H9 (cell line): Measurements from ENCODE around the gene SLX4IP. TPM values are rescaled to one million over a fixed set of nuclear protein-coding genes. Genes with fewer than 3 reads are reported as not detected.

ENCODE experiments used
- DNase-seq: peaks from one replicate; pipeline ENCODE4 v3.0.0-alpha.2; 2017
- H2AFZ ChIP-seq: one replicate; pipeline ENCODE4 v1.6.1; 2013; ENCODE audit warnings: mild to moderate bottlenecking, low read length, control low read depth, moderate library complexity
- H2AK5ac ChIP-seq: 2 replicates; pipeline ENCODE4 v1.6.1; 2013; ENCODE audit warnings: low read length, control low read depth, mixed read lengths; ENCODE audit not compliant: insufficient read length
- H2BK120ac ChIP-seq: one replicate; pipeline ENCODE4 v1.6.1; 2013; ENCODE audit warnings: low read depth, mild to moderate bottlenecking, low read length, control low read depth, inconsistent platforms; ENCODE audit not compliant: poor library complexity, severe bottlenecking
- H2BK12ac ChIP-seq: 2 replicates; pipeline ENCODE4 v1.6.1; 2013; ENCODE audit warnings: low read length, control low read depth, mixed read lengths, low read depth; ENCODE audit not compliant: insufficient read length
- H2BK15ac ChIP-seq: 2 replicates; pipeline ENCODE4 v1.6.1; 2013; ENCODE audit warnings: low read depth, low read length, control low read depth
- H2BK20ac ChIP-seq: one replicate; pipeline ENCODE4 v1.6.1; 2013; ENCODE audit warnings: low read depth, mild to moderate bottlenecking, low read length, control low read depth, inconsistent platforms; ENCODE audit not compliant: poor library complexity, severe bottlenecking
- H2BK5ac ChIP-seq: 2 replicates; pipeline ENCODE4 v1.6.1; 2013; ENCODE audit warnings: low read length, control low read depth, mixed read lengths; ENCODE audit not compliant: insufficient read length
- H3K14ac ChIP-seq: 2 replicates; pipeline ENCODE4 v1.6.1; 2013; ENCODE audit warnings: low read length, control low read depth; ENCODE audit not compliant: insufficient read depth
- H3K18ac ChIP-seq: 2 replicates; pipeline ENCODE4 v1.6.1; 2013; ENCODE audit warnings: low read depth, mild to moderate bottlenecking, mixed read lengths, low read length, control low read depth; ENCODE audit not compliant: insufficient read length
- H3K23ac ChIP-seq: 2 replicates; pipeline ENCODE4 v1.6.1; 2013; ENCODE audit warnings: low read length, control low read depth, mixed read lengths, low read depth; ENCODE audit not compliant: insufficient read length
- H3K23me2 ChIP-seq: 2 replicates; pipeline ENCODE4 v1.6.1; 2013; ENCODE audit warnings: low read depth, mild to moderate bottlenecking, mixed read lengths, low read length, control low read depth; ENCODE audit not compliant: insufficient read length, poor library complexity, severe bottlenecking
- H3K27ac ChIP-seq: 2 replicates; pipeline ENCODE4 v1.5.1; 2013; ENCODE audit warnings: low read length, control low read depth, mixed read lengths, low read depth; ENCODE audit not compliant: insufficient read length
- H3K27me3 ChIP-seq: 2 replicates; pipeline ENCODE4 v1.6.1; 2013; ENCODE audit warnings: low read length, control low read depth, inconsistent platforms; ENCODE audit not compliant: insufficient read depth
- H3K4ac ChIP-seq: 2 replicates; pipeline ENCODE4 v1.6.1; 2013; ENCODE audit warnings: low read depth, mild to moderate bottlenecking, control low read depth, inconsistent platforms, low read length, moderate library complexity
- H3K4me1 ChIP-seq: 2 replicates; pipeline ENCODE4 v1.6.1; 2013; ENCODE audit warnings: low read length, control low read depth, inconsistent platforms; ENCODE audit not compliant: insufficient read depth
- H3K4me2 ChIP-seq: 2 replicates; pipeline ENCODE4 v1.6.1; 2013; ENCODE audit warnings: low read length, control low read depth, mixed read lengths; ENCODE audit not compliant: insufficient read length, insufficient read depth
- H3K56ac ChIP-seq: 2 replicates; pipeline ENCODE4 v1.6.1; 2013; ENCODE audit warnings: low read depth, mild to moderate bottlenecking, mixed read lengths, low read length, control low read depth; ENCODE audit not compliant: insufficient read length
- H3K79me1 ChIP-seq: 2 replicates; pipeline ENCODE4 v1.6.1; 2013; ENCODE audit warnings: low read depth, mild to moderate bottlenecking, moderate library complexity, low read length, control low read depth, inconsistent platforms; ENCODE audit not compliant: insufficient read depth, poor library complexity, severe bottlenecking
- H3K79me2 ChIP-seq: 2 replicates; pipeline ENCODE4 v1.6.1; 2013; ENCODE audit warnings: low read length, control low read depth, inconsistent platforms; ENCODE audit not compliant: insufficient read depth
- H3K9ac ChIP-seq: 2 replicates; pipeline ENCODE4 v1.6.1; 2013; ENCODE audit warnings: low read length, control low read depth, mixed read lengths; ENCODE audit not compliant: insufficient read length; ENCODE audit errors: extremely low read depth
- H3K9me3 ChIP-seq: one replicate; pipeline ENCODE4 v1.6.1; 2013; ENCODE audit warnings: low read depth, low read length, inconsistent platforms; ENCODE audit not compliant: control insufficient read depth
- H3T11ph ChIP-seq: one replicate; pipeline ENCODE4 v1.6.1; 2013; ENCODE audit warnings: mild to moderate bottlenecking, low read length, control low read depth, inconsistent platforms
- H4K20me1 ChIP-seq: one replicate; pipeline ENCODE4 v1.6.1; 2013; ENCODE audit not compliant: control insufficient read depth, insufficient read length, insufficient read depth
- H4K5ac ChIP-seq: 2 replicates; pipeline ENCODE4 v1.6.1; 2013; ENCODE audit warnings: low read depth, mild to moderate bottlenecking, mixed read lengths, low read length, control low read depth; ENCODE audit not compliant: insufficient read length
- H4K8ac ChIP-seq: replicated peaks from 2 replicates; pipeline ENCODE4 v1.6.1; 2013; ENCODE audit warnings: low read length, control low read depth, mixed read lengths, low read depth; ENCODE audit not compliant: insufficient read length
- H4K91ac ChIP-seq: 2 replicates; pipeline ENCODE4 v1.6.1; 2013; ENCODE audit warnings: low read depth, mild to moderate bottlenecking, moderate library complexity, mixed read lengths, low read length, control low read depth; ENCODE audit not compliant: insufficient read length
- H3K27ac Mint-ChIP-seq, 3 experiments: 2 replicates in 2 of 3; 3 replicates in 1 of 3; pipeline ENCODE4 v1.8.0; 2020 to 2021; ENCODE audit warnings: mixed read lengths in 3 of 3, mild to moderate bottlenecking in 1 of 3, moderate library complexity in 1 of 3
- H3K27me3 Mint-ChIP-seq: 2 replicates; pipeline ENCODE4 v1.8.0; 2021; ENCODE audit warnings: low read depth, mild to moderate bottlenecking, moderate library complexity, mixed read lengths
- H3K36me3 Mint-ChIP-seq, 3 experiments: 2 replicates in 2 of 3; 3 replicates in 1 of 3; pipeline ENCODE4 v1.8.0; 2020 to 2021; ENCODE audit warnings: low read depth in 3 of 3, mixed read lengths in 3 of 3; ENCODE audit not compliant: insufficient read depth in 1 of 3
- H3K4me1 Mint-ChIP-seq, 2 experiments: 2 replicates each; pipeline ENCODE4 v1.8.0; 2020; ENCODE audit warnings: mixed read lengths in 2 of 2
- H3K4me3 Mint-ChIP-seq, 2 experiments: 2 replicates in 1 of 2; 3 replicates in 1 of 2; pipeline ENCODE4 v1.8.0; 2020 to 2021; ENCODE audit warnings: mild to moderate bottlenecking in 2 of 2, mixed read lengths in 2 of 2, moderate library complexity in 1 of 2
- H3K9me3 Mint-ChIP-seq, 2 experiments: 2 replicates in 1 of 2; 3 replicates in 1 of 2; pipeline ENCODE4 v1.8.0; 2020; ENCODE audit warnings: mild to moderate bottlenecking in 2 of 2, mixed read lengths in 2 of 2, moderate library complexity in 1 of 2
- CTCF ChIP-seq: fragments of 200-600 bp; sonication (generic); conservative IDR thresholded peaks from 3 replicates; pipeline ENCODE4 v1.8.0; 2021; ENCODE audit warnings: antibody characterized with exemption, mild to moderate bottlenecking
- WGBS: extraction: QIAGEN DNeasy Blood & Tissue Kit; methylation state at CpG from one replicate; pipeline ENCODE4 v1.1.7; 2013; ENCODE audit warnings: missing lambda C conversion rate, low lambda C conversion rate, mixed read lengths; ENCODE audit not compliant: insufficient read length; ENCODE audit errors: extremely low coverage; 5-methylcytosine and 5-hydroxymethylcytosine counted together
- total RNA-seq: library from RNA; stranded (reverse); gene quantifications from 2 replicates; pipeline ENCODE4 v1.2.1, GENCODE V29; 2021

The SLX4IP gene
- total RNA-seq, 1 experiment from 2014 or later = 7.9 TPM

- Histone ChIP-seq H3K56ac (no peak overlapping the region), H3K9me3 (no peaks in the 10 kb centered on the region), H2BK20ac (no peak overlapping the region), H3K4ac (no peak overlapping the region), H3K27ac (no peak overlapping the region), H2AFZ (no peak overlapping the region), H2BK120ac (no peak overlapping the region), H3K79me1 (no peaks in the 10 kb centered on the region), H3K27me3 (no peaks in the 10 kb centered on the region), H4K91ac (no peak overlapping the region), H2AK5ac (no peak overlapping the region), H4K20me1 (no peaks in the 10 kb centered on the region), H3K23ac (no peak overlapping the region), H3K4me1 (peaks cover 7% of the 10 kb centered on the region; the same call in 1 of the 2 replicates), H3K18ac (no peak overlapping the region), H2BK12ac (no peak overlapping the region), H2BK15ac (no peak overlapping the region), H3K79me2 (no peaks in the 10 kb centered on the region), H3K9ac (no peak overlapping the region), H3K4me2 (no peak overlapping the region), H4K8ac (no peak overlapping the region), H3K23me2 (no peaks in the 10 kb centered on the region), H3T11ph (no peak overlapping the region), H2BK5ac (no peak overlapping the region), H4K5ac (no peak overlapping the region), H3K14ac (no peak overlapping the region)
- WGBS = no CpG with 5 or more reads among the region's 3 CpGs
- Mint-ChIP-seq H3K4me1 (peaks cover 22 to 23% of the 10 kb centered on the region in 2 experiments), H3K4me3 (no peak overlapping the region), H3K36me3 (peaks cover 6 to 19% (median 13%) of the 10 kb centered on the region in 3 experiments; a peak in 4 of 7 replicates), H3K27me3 (no peaks in the 10 kb centered on the region; the same call in 1 of the 2 replicates), H3K9me3 (no peaks in the 10 kb centered on the region), H3K27ac (no peak overlapping the region)
- no peak for DNase-seq
- TF ChIP-seq CTCF = no peak
Observed at GRCh38 chr20:10568032-10568431, 132.9 kb downstream of the SLX4IP start.
